HG03095 (cell line): ENCODE results near the gene FLNB.
"Not testable (repeated sequence)": the region's sequence is repeated elsewhere in the genome, so short reads cannot be mapped to it uniquely, and the experiment has no call there.

ENCODE experiments used
- ATAC-seq: cut with Tn5 transposase; IDR thresholded peaks from one replicate; pipeline ENCODE4 v1.9.1; 2021; ENCODE audit warnings: moderate library complexity; ENCODE audit not compliant: unreplicated experiment

Gene FLNB

GRCh38 chr3:58198804-58199203 is 190.6 kb downstream of the FLNB start:
- no peak for ATAC-seq

- no peak for ATAC-seq
Observed at GRCh38 chr3:58200121-58200709, 192.0 kb downstream of the FLNB start.

GRCh38 chr3:58200846-58201355 is 192.7 kb downstream of the FLNB start:
- no peak for ATAC-seq

- not testable (repeated sequence) for ATAC-seq
Observed at GRCh38 chr3:58201451-58201850, 193.2 kb downstream of the FLNB start.

- peak; percentile 58 for ATAC-seq
Observed at GRCh38 chr3:58202917-58203360, 194.7 kb downstream of the FLNB start.

GRCh38 chr3:58203541-58203940 is 195.3 kb downstream of the FLNB start:
- ATAC-seq = no peak

- no peak for ATAC-seq
Observed at GRCh38 chr3:58204720-58205119, 196.5 kb downstream of the FLNB start.

- ATAC-seq = no peak
Observed at GRCh38 chr3:58205981-58206380, 197.8 kb downstream of the FLNB start.

GRCh38 chr3:58206406-58207011 is 198.3 kb downstream of the FLNB start:
- ATAC-seq = no peak

- ATAC-seq = no peak
Observed at GRCh38 chr3:58207954-58208353, 199.7 kb downstream of the FLNB start.

GRCh38 chr3:58209933-58210332 is 201.7 kb downstream of the FLNB start:
- ATAC-seq = no peak

- ATAC-seq = no peak
Observed at GRCh38 chr3:58210761-58211460, 202.7 kb downstream of the FLNB start, which contains the start of gene DNASE1L3. DNASE1L3 (minus strand) TSS chr3:58210972; CDS start chr3:58210906, 66 bp downstream.

- ATAC-seq = peak; percentile 74
Observed at GRCh38 chr3:58214484-58215316, 206.5 kb downstream of the FLNB start.

- peak; percentile 8 for ATAC-seq
Observed at GRCh38 chr3:58215317-58216025, 207.2 kb downstream of the FLNB start.

GRCh38 chr3:58216496-58217195 is 208.4 kb downstream of the FLNB start:
- ATAC-seq = no peak

GRCh38 chr3:58217209-58217811 is 209.1 kb downstream of the FLNB start:
- no peak for ATAC-seq

GRCh38 chr3:58218904-58219303 is 210.7 kb downstream of the FLNB start:
- no peak for ATAC-seq
